Measurements from ENCODE around the gene KRT83.

KRT83 gene

DNA sequence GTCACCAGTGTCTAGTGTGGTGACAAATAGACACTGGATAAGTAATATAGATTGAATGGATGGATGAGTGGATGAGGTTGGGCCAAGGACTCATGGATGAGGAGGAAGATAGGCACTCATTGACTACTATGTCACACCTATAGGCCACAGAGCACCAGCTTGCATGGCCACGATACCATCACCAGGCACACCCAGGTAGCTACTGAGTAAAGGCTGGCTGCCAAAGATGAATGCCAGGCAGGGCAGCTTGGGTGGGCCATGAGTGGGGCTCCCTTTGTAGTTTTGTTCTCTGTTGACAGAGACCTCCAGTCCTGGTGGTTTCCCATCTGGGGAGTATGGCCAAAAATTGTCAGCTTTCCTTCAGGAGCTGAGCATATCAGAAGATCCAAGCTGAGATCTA lies 11.2 kb upstream of the KRT83 start:
- no peak for DNase-seq (ENCODE audit: low read depth in 2 of 2)

GRCh38 chr12:52331833-52332232 lies 10.6 kb upstream of the KRT83 start:
- no peak for DNase-seq (ENCODE audit: low read depth in 2 of 2)

DNA sequence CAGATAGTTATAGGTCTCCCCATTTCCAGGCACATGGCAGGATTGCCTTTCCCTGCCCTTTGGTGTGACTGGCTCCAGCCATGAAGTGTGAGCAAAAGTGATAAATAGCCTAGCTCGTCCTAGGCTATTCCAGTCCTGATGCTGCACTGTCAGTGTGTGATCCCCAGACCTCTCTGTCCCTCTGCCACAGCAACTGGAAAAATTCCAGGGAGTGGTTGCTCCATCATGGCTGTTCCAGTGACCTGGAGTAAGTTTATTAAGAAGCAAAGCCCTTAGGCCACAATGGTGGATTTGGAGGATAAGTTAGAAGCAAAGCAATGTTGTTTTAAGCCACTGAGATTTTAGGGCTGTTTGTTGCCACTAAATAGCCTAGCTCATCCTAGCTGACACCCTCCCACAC lies 9.8 kb upstream of the KRT83 start:
- DNase-seq (ENCODE audit: low read depth in 2 of 2): no peak

DNA sequence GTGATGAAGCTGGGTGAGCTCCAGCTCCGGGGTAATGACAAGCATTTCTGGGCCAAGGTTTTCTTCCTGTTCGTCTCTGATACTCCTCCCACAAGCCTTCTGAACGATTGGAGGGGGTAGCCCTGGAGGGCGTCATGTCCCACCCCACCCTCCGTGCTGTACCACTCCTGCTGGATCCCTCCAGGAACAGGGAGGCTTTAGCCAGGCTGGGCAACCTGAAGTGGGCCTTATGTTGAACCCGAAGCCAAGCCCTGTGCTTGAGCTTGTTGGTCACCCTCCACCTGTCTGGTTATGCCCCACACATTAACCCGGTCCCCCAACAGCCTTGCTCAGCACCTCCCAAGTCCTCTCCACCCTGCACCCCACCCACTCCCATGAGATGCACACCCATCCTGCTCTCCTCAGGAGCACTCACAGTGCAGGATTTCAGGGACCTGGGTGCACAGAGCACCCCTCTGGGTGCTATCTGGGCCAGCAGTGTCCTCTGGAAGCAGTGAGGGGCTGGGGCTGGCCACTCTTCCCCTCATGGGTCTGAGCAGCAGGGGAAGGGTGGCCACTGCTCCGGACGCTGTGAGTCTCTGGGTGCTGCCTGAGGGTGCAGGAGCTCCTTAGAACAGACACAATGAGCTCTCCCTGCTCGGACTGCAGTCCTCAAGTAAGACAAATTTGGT lies 6.8 kb upstream of the KRT83 start:
- DNase-seq (ENCODE audit: low read depth in 2 of 2): no peak

DNA sequence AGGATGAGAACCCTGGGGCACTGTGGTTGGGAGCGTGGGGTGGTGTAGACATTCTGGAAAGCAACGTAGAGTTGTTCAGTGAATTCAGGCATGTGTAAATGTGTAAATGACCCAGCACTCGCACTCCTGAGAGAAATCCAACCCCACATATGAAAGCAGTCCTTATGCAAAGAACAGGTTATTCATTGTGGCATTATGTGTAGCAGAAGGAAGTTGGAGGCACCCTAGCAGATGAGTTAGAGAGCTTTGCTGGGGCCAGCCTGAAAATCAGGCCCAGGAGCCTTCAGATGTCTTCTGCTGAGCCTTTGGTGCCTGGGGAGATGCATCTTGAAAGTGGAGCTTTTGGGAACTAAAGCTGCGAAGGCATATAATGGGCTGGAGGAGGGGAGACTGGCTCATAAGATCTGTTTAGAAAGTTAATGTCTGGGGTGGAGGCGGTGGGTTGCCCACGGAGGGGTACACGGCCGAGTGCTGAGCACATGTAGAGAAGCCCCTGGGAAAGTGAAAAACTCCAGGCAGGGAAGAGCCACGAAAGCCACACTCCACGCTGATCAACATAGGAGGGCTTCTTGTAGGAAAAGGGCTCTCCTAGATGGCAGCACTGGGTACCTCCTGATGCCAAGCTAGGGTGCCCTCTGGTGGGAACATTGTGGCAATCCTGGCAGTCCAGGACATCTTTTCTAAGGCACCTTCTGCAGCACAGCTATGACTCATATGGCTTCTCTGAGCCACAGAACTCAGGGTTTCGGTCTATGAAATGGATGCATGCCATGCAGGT lies 6.0 kb upstream of the KRT83 start:
- DNase-seq (ENCODE audit: low read depth in 2 of 2): peak; percentile 60 to 63

DNA sequence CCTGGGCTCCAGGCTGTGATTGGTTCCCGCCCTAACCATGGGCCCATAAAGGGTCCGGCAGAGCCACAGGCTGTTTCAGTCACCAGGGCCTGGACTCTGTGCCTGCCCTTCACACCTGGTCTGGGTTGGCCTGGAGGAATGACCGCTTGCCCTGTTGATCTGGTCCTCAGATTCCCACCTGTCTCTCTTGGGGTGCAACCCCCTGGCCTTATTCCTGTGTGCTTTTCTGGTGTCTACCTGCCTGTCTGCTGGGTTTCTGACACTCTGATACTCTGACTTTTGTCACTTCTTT lies 2.9 kb upstream of the KRT83 start:
- no peak for DNase-seq (ENCODE audit: low read depth in 2 of 2)

GRCh38 chr12:52323416-52324152 lies 2.4 kb upstream of the KRT83 start:
- no peak for DNase-seq (ENCODE audit: low read depth in 2 of 2)

- no peak for DNase-seq (ENCODE audit: low read depth in 2 of 2)
Observed at GRCh38 chr12:52323001-52323400, 1.8 kb upstream of the KRT83 start.

DNA sequence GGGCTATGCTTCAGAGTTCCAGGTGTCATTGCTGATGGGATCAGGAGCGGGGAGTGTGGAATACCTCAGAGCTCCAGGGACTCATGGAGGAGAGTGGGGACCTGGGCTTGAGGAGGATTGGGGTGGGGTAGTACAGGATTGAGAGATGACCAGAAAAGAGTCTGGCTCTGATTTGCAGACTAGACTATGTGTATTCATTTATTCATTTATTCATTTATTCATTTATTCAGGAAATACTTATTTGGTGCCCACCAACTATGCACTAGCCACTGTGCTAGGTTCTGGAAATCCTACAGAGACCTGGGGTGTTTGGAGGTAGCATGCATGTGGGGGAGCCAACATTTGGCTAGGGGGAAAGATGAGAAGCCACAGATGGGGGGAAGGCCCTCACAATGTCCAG lies 871 bp upstream of the KRT83 start:
- DNase-seq (ENCODE audit: low read depth in 2 of 2): no peak

GRCh38 chr12:52321418-52321817 lies 220 bp upstream of the KRT83 start:
- no peak for DNase-seq (ENCODE audit: low read depth in 2 of 2)

- DNase-seq (ENCODE audit: low read depth in 2 of 2): no peak
Observed at GRCh38 chr12:52319097-52319496, 2.1 kb downstream of the KRT83 start.

GRCh38 chr12:52318241-52318990 lies 2.8 kb downstream of the KRT83 start:
- DNase-seq (ENCODE audit: low read depth in 2 of 2): no peak

DNA sequence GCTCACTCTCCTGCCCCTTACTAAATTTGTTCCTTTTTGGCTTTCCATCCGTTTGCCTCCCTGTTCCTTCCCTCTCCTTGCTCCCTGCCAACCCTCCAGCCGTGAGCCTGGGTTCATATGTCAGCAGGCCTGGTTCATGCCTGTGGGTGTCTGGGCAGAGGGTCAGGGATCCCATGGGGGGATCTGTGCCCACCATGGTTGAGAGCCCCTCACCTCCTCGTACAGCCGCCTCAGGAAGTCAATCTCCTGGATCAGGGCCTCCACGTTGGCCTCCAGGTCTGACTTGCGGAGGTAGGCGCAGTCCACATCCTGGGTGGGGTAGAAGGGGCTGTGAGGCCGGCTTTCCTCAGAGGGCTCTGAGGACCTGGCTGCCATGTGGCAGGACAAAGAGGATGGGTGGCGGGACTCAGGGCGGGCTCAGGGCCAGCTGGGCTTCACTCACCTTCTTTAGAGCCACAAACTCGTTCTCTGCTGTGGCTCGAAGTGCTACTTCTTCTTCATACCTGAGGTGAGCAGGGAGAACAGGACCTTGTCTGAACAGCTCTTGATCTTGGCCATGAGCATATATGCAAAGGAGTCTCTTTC lies 3.6 kb downstream of the KRT83 start:
- DNase-seq (ENCODE audit: low read depth in 2 of 2): no peak

GRCh38 chr12:52316701-52317100 lies 4.5 kb downstream of the KRT83 start:
- DNase-seq (ENCODE audit: low read depth in 2 of 2): no peak

DNA sequence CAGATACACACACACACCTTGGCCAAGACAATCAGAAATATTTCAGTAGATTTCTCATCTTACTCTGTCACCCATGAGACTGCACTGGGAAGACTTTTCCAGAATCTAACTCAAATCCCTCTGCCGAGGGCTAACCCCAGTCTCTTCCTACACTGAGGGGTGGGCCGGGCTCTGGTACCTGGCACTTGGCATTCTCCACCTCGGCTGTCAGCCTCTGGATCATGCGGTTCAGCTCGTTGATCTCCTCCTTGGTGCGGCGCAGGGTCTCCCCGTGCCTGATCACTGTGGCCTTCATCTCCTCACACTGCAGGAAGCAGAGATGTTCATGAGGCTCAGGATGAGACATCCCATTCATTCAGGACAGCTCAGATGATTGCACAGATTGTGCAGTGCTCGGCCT lies 4.9 kb downstream of the KRT83 start:
- no peak for DNase-seq (ENCODE audit: low read depth in 2 of 2)

DNA sequence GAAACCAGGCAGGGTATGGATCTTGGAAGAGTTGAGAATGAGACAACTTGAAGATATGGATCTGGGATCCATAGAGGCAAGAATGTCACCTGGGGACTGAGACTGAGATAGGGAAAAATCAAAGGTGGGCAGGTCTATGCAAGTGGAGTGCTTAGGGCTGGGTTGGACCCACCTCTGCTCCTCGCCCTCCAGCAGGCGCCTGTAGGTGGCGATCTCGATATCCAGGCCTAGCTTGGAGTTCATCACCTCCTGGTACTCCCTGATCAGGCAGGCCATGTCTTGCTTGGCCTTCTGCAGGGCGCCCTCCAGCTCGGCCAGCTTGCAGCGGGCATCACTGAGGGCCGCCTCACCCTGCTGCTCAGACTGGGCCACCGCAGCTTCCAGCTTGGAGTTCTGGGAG lies 5.5 kb downstream of the KRT83 start:
- peak in 1 of 2 donors; percentile 18 for DNase-seq (ENCODE audit: low read depth in 2 of 2)

DNA sequence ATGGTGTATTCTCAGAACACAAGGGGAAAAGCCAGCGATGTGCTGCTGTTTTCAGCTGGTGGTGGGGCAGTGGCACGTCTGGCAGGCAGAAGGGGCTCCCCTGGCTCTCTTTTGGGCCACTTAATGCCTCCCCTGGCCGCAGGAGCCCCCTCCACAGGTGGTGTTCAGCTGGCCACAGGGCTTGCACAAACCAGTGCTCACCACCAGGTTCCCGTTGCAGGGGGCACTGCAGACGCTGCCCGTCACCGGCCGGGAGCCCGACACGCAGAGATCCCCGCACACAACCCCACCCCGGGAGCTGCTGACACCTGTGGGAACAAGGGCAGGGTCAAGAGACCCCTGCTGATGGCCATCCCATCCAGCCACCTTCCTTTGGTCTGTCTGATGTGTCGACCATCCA lies 6.7 kb downstream of the KRT83 start:
- DNase-seq (ENCODE audit: low read depth in 2 of 2): no peak

- no peak for DNase-seq (ENCODE audit: low read depth in 2 of 2)
Observed at GRCh38 chr12:52313926-52314325, 7.3 kb downstream of the KRT83 start.

- no peak for DNase-seq (ENCODE audit: low read depth in 2 of 2)
Observed at GRCh38 chr12:52313461-52313860, 7.7 kb downstream of the KRT83 start.

- no peak for DNase-seq (ENCODE audit: low read depth in 2 of 2)
Observed at GRCh38 chr12:52312086-52312485, 9.1 kb downstream of the KRT83 start.

GRCh38 chr12:52311285-52311648 lies 9.9 kb downstream of the KRT83 start:
- DNase-seq (ENCODE audit: low read depth in 2 of 2): no peak

All from activated CD4-positive, alpha-beta T cell treated with anti-CD3 and anti-CD28 coated beads for 24 hours (primary cell).